Erythroblast (primary cell): Measurements from ENCODE around the gene SIX2.

Experiments used
- GATA1 ChIP-seq: IDR thresholded peaks from 2 replicates; pipeline ENCODE4 v1.6.1; 2011; ENCODE audit warnings: low read depth, mild to moderate bottlenecking, control low read depth, low read length, moderate library complexity
- POLR2A ChIP-seq: IDR thresholded peaks from 2 replicates; pipeline ENCODE4 v1.6.1; 2011; ENCODE audit warnings: mild to moderate bottlenecking, low read length

DNA sequence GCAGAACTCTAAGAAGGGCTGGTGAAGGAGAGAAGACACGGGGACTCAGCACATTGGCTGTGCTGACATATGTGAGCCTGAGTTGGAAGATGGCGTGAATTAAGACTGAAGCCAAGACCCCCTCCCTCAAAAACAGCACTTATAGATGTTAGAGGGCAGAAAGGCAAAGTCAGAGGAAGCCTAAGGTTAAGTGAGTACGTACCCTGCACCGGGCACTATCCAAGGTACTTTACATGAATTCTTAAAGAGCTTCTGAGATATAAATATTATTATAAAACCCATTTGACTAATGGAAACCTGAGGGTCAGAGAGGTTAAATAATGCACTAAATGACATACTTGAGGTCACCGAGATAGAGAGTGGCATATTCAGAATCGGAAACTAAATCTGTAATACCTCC, 42.2 kb downstream of the SIX2 start:
- no peak for TF ChIP-seq POLR2A
- no peak for TF ChIP-seq GATA1
